ENCODE data around the gene SEMA3F.

SEMA3F gene

DNA sequence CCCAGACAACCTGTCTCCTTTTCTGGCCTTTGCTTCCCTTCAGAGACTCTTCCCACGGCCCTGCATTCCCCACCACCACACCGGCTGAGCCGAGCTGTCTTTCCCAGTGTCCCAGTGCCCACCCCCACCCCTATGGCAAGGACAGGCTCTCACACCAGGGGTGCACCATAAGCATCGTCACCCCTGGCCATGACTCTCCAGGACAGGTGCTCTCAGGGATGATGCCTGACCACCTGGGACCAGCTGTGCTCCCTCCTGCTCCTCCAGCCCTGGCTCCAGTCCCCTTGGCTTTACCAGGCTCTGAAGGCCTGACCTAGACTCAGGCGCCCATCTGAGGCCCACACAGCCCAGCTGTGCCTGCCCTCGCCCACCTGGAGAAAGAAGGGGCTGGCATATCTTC, 17.6 kb upstream of the SEMA3F start:
- 78% methylated on average over 5 of the region's 6 CpGs for WGBS

DNA sequence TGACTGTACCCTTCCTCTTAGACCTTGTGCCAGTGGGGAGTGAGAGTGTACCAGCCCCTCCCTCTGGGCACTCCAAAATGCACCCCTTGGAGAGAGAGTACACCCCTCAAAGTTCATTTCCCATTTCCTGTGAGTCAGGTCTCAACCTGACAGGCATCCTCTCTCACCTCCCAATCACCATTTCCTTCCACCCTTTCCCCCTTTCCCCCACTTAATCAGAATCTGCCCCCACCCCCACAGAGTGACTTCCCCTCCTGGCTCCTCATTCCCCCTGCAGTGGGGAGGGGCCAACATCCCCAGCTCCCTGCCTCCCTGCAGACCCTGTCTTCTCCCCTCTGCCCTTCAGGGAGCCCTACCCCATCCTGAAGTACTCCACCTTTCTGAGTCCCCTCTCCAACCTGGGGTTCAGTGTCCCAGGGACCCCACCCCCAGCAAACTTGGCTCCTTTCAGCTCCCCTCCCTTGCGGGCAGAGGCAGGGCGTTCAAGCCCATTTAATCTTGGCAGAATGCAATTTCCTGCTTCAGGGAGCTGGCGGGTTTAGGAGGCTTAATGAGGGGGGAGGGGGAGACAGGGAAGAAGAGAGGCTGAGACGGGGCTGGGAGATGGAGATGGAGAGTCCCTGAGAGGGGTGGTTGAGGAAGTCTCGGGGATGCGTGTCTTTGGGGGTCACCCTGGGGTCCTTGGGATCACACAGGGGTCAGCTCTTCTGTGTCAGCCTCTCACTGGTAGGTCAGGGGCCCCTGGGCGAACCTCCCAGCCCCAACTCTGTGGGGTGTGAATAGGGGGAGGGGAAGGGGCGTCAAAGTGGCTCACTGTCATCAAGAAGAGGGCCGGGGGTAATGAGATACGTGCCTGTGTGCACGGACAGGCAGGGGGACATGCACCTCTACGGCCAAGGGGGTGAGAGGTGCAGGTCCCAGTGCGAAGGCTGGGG, 16.6 kb upstream of the SEMA3F start:
- H3K27ac ChIP-seq (ENCODE audit: low read length, poor library complexity, severe bottlenecking): no peak overlapping the region
- H3K18ac ChIP-seq (ENCODE audit: low read depth in 1 of 2, low read length in 2 of 2): peak overlapping the region; percentile 4 to 83
- peak overlapping the region in 1 of 2 experiments; percentile 44 for H3K14ac ChIP-seq (ENCODE audit: low read length in 2 of 2)
- H3K9me3 ChIP-seq (ENCODE audit: control insufficient read depth, low read length): no peaks in the 10 kb centered on the region
- peak overlapping the region in 1 of 2 experiments; percentile 80 for H2BK12ac ChIP-seq (ENCODE audit: low read length in 2 of 2)
- H2AFZ ChIP-seq (ENCODE audit: low read depth, low read length): peak overlapping the region; percentile 54
- H2BK120ac ChIP-seq (ENCODE audit: low read depth, low read length): no peak overlapping the region
- no peak overlapping the region for H2AK5ac ChIP-seq (ENCODE audit: low read length, severe bottlenecking)
- peaks cover 27% of the 10 kb centered on the region for H3K4me1 ChIP-seq (ENCODE audit: control insufficient read depth, insufficient read depth, low read depth, low read length)
- 12% methylated on average over 13 of the region's 13 CpGs for WGBS
- no peak overlapping the region for H3K9ac ChIP-seq (ENCODE audit: low read length)
- H4K8ac ChIP-seq (ENCODE audit: low read length): peak overlapping the region; percentile 57
- no peak overlapping the region for H2BK5ac ChIP-seq (ENCODE audit: low read depth, low read length, poor library complexity, severe bottlenecking)
- no peak overlapping the region for H3K4me2 ChIP-seq (ENCODE audit: low read length, poor library complexity, severe bottlenecking)
- H2BK15ac ChIP-seq (ENCODE audit: low read depth, poor library complexity, severe bottlenecking): no peak overlapping the region
- H4K91ac ChIP-seq (ENCODE audit: low read length): peak overlapping the region; percentile 63
- H3K27me3 ChIP-seq (ENCODE audit: control insufficient read depth in 1 of 2, insufficient read depth in 1 of 2, low read length in 2 of 2): peaks cover 40 to 43% of the 10 kb centered on the region in 2 experiments
- no peaks in the 10 kb centered on the region for H3K79me1 ChIP-seq (replicated peaks; ENCODE audit: low read length, poor library complexity, severe bottlenecking)
- no peak overlapping the region for H3K4me3 ChIP-seq (ENCODE audit: insufficient read depth in 1 of 2, low read depth in 1 of 2, low read length in 2 of 2)
- H3K4ac ChIP-seq (ENCODE audit: low read depth in 1 of 2, low read length in 2 of 2): peak overlapping the region in 1 of 2 experiments; percentile 32
- no peaks in the 10 kb centered on the region for H3K36me3 ChIP-seq (ENCODE audit: control insufficient read depth in 1 of 2, insufficient read depth in 2 of 2, low read depth in 1 of 2, low read length in 2 of 2)
- no peak overlapping the region for H3K23ac ChIP-seq (ENCODE audit: low read length in 2 of 2)
- DNase-seq: no peak

More for the DNA sequence above, 17.6 kb upstream of the SEMA3F start:
- Histone ChIP-seq H2AFZ (ENCODE audit: low read depth, low read length) (no peak overlapping the region), H3K4me3 (ENCODE audit: insufficient read depth in 1 of 2, low read depth in 1 of 2, low read length in 2 of 2) (no peak overlapping the region), H3K4ac (ENCODE audit: low read depth in 1 of 2, low read length in 2 of 2) (no peak overlapping the region), H2BK12ac (ENCODE audit: low read length in 2 of 2) (no peak overlapping the region), H3K9ac (ENCODE audit: low read length) (no peak overlapping the region), H2BK5ac (ENCODE audit: low read depth, low read length, poor library complexity, severe bottlenecking) (no peak overlapping the region), H3K27ac (ENCODE audit: low read length, poor library complexity, severe bottlenecking) (no peak overlapping the region), H4K8ac (ENCODE audit: low read length) (no peak overlapping the region), H3K27me3 (ENCODE audit: control insufficient read depth in 1 of 2, insufficient read depth in 1 of 2, low read length in 2 of 2) (peaks cover 50 to 53% of the 10 kb centered on the region in 2 experiments), H3K4me2 (ENCODE audit: low read length, poor library complexity, severe bottlenecking) (no peak overlapping the region), H2BK120ac (ENCODE audit: low read depth, low read length) (no peak overlapping the region), H3K4me1 (ENCODE audit: control insufficient read depth, insufficient read depth, low read depth, low read length) (peaks cover 27% of the 10 kb centered on the region), H3K23ac (ENCODE audit: low read length in 2 of 2) (no peak overlapping the region), H3K14ac (ENCODE audit: low read length in 2 of 2) (no peak overlapping the region), H2AK5ac (ENCODE audit: low read length, severe bottlenecking) (peak overlapping the region; percentile 24), H3K18ac (ENCODE audit: low read depth in 1 of 2, low read length in 2 of 2) (no peak overlapping the region), H4K91ac (ENCODE audit: low read length) (peak overlapping the region; percentile 30), H3K79me1 (replicated peaks; ENCODE audit: low read length, poor library complexity, severe bottlenecking) (no peaks in the 10 kb centered on the region), H3K36me3 (ENCODE audit: control insufficient read depth in 1 of 2, insufficient read depth in 2 of 2, low read depth in 1 of 2, low read length in 2 of 2) (no peaks in the 10 kb centered on the region), H2BK15ac (ENCODE audit: low read depth, poor library complexity, severe bottlenecking) (no peak overlapping the region), H3K9me3 (ENCODE audit: control insufficient read depth, low read length) (no peaks in the 10 kb centered on the region)
- DNase-seq: no peak

DNA sequence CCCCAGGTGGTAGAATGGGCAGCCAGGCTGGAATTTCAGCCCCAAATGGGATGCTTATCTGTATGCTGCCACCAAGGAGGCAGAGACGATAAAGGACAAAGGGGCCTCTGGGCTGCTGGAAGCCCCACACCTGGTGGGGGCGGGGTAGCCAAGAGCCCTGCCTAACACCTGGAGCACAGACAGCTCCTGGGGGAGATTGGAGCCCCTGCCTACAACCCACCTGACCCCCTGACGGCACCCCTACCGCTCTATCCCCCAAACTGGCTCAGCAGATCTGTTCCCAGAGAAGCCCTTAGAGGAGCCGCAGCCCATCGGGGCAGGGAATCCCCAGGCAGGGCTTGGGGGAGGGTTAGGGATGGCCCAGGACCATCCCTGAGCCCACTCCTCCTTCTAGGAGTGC, 15.8 kb upstream of the SEMA3F start:
- Histone ChIP-seq H3K27ac (ENCODE audit: low read length, poor library complexity, severe bottlenecking) (no peak overlapping the region), H2BK120ac (ENCODE audit: low read depth, low read length) (no peak overlapping the region), H3K4ac (ENCODE audit: low read depth in 1 of 2, low read length in 2 of 2) (no peak overlapping the region), H2BK15ac (ENCODE audit: low read depth, poor library complexity, severe bottlenecking) (no peak overlapping the region), H4K8ac (ENCODE audit: low read length) (no peak overlapping the region), H4K91ac (ENCODE audit: low read length) (peak overlapping the region; percentile 62), H3K27me3 (ENCODE audit: control insufficient read depth in 1 of 2, insufficient read depth in 1 of 2, low read length in 2 of 2) (peaks cover 33 to 36% of the 10 kb centered on the region in 2 experiments), H2BK12ac (ENCODE audit: low read length in 2 of 2) (peak overlapping the region in 1 of 2 experiments; percentile 80), H3K14ac (ENCODE audit: low read length in 2 of 2) (no peak overlapping the region), H3K18ac (ENCODE audit: low read depth in 1 of 2, low read length in 2 of 2) (peak overlapping the region in 1 of 2 experiments; percentile 64), H3K9ac (ENCODE audit: low read length) (no peak overlapping the region), H3K79me1 (replicated peaks; ENCODE audit: low read length, poor library complexity, severe bottlenecking) (no peaks in the 10 kb centered on the region), H3K9me3 (ENCODE audit: control insufficient read depth, low read length) (no peaks in the 10 kb centered on the region), H2AK5ac (ENCODE audit: low read length, severe bottlenecking) (no peak overlapping the region), H2AFZ (ENCODE audit: low read depth, low read length) (no peak overlapping the region), H3K4me2 (ENCODE audit: low read length, poor library complexity, severe bottlenecking) (no peak overlapping the region), H3K4me3 (ENCODE audit: insufficient read depth in 1 of 2, low read depth in 1 of 2, low read length in 2 of 2) (no peak overlapping the region), H2BK5ac (ENCODE audit: low read depth, low read length, poor library complexity, severe bottlenecking) (no peak overlapping the region), H3K4me1 (ENCODE audit: control insufficient read depth, insufficient read depth, low read depth, low read length) (peaks cover 27% of the 10 kb centered on the region), H3K23ac (ENCODE audit: low read length in 2 of 2) (no peak overlapping the region), H3K36me3 (ENCODE audit: control insufficient read depth in 1 of 2, insufficient read depth in 2 of 2, low read depth in 1 of 2, low read length in 2 of 2) (no peaks in the 10 kb centered on the region)
- 39% methylated on average over 4 of the region's 6 CpGs for WGBS
- DNase-seq: no peak

DNA sequence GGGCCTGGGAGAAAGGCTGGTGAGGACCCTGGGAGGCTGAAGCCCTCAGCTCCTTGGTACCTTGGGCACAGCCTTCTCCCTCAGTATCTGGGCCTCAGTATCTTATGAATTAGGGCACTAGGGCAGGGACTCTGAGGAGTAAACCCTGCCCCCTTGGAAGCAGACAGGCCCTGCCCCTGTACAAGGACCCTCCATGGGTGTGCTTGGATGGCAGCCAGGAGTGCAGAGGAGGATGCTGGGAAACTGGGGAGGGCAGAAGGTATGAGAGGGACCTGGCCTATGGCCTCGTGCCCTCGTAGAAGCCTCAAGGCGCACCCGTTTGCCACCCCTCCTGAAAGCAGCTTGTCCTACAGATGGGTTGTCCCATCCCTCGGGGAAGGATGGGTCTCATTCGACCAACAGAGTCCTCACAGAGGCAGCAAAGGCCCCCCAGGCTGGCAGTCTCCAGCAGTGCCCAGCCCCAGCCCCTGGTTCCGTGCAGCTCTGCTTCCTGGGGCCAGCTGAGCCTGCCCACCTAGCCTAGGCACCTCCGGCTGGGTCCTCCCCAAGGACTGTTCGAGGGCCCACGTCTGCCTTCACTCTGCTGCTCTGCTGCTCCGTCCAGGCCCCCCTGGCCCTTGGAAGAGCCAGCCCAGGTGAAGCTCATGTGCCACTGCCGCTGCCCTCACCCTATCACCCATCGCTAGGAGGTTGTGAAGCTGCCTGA, 15.3 kb upstream of the SEMA3F start:
- H2AK5ac ChIP-seq (ENCODE audit: low read length, severe bottlenecking): no peak overlapping the region
- no peaks in the 10 kb centered on the region for H3K36me3 ChIP-seq (ENCODE audit: control insufficient read depth in 1 of 2, insufficient read depth in 2 of 2, low read depth in 1 of 2, low read length in 2 of 2)
- H3K4ac ChIP-seq (ENCODE audit: low read depth in 1 of 2, low read length in 2 of 2): peak overlapping the region in 1 of 2 experiments; percentile 42
- 89% methylated on average over 13 of the region's 13 CpGs for WGBS
- no peak overlapping the region for H3K4me2 ChIP-seq (ENCODE audit: low read length, poor library complexity, severe bottlenecking)
- H4K8ac ChIP-seq (ENCODE audit: low read length): no peak overlapping the region
- H2AFZ ChIP-seq (ENCODE audit: low read depth, low read length): no peak overlapping the region
- no peak overlapping the region for H3K18ac ChIP-seq (ENCODE audit: low read depth in 1 of 2, low read length in 2 of 2)
- no peak overlapping the region for H3K27ac ChIP-seq (ENCODE audit: low read length, poor library complexity, severe bottlenecking)
- no peak overlapping the region for H3K14ac ChIP-seq (ENCODE audit: low read length in 2 of 2)
- H3K9me3 ChIP-seq (ENCODE audit: control insufficient read depth, low read length): no peaks in the 10 kb centered on the region
- H3K23ac ChIP-seq (ENCODE audit: low read length in 2 of 2): no peak overlapping the region
- H2BK5ac ChIP-seq (ENCODE audit: low read depth, low read length, poor library complexity, severe bottlenecking): no peak overlapping the region
- peak overlapping the region; percentile 38 for H2BK15ac ChIP-seq (ENCODE audit: low read depth, poor library complexity, severe bottlenecking)
- no peak for DNase-seq
- H2BK120ac ChIP-seq (ENCODE audit: low read depth, low read length): no peak overlapping the region
- H3K27me3 ChIP-seq (ENCODE audit: control insufficient read depth in 1 of 2, insufficient read depth in 1 of 2, low read length in 2 of 2): peaks cover 27 to 30% of the 10 kb centered on the region in 2 experiments
- H3K9ac ChIP-seq (ENCODE audit: low read length): no peak overlapping the region
- peaks cover 27% of the 10 kb centered on the region for H3K4me1 ChIP-seq (ENCODE audit: control insufficient read depth, insufficient read depth, low read depth, low read length)
- H4K91ac ChIP-seq (ENCODE audit: low read length): peak overlapping the region; percentile 62
- no peak overlapping the region for H2BK12ac ChIP-seq (ENCODE audit: low read length in 2 of 2)
- no peaks in the 10 kb centered on the region for H3K79me1 ChIP-seq (replicated peaks; ENCODE audit: low read length, poor library complexity, severe bottlenecking)
- no peak overlapping the region for H3K4me3 ChIP-seq (ENCODE audit: insufficient read depth in 1 of 2, low read depth in 1 of 2, low read length in 2 of 2)
